Dermis microvascular lymphatic vessel endothelial cell (primary cell): ENCODE data around the gene MYBPHL. TPM values are rescaled to one million over a fixed set of nuclear protein-coding genes. Genes with fewer than 3 reads are reported as not detected.
A peak's percentile ranks its signal among the peaks of the same experiment; 100 is the strongest.

ENCODE experiments used
- DNase-seq, 2 donors: peaks; one replicate each; pipeline versions ENCODE4 v3.0.0 to v3.0.0-alpha.2; 2010; ENCODE audit warnings: low read depth in 2 of 2
- total RNA-seq: library from RNA; depleted of rRNA; stranded (reverse); fragments of >200 nt; gene quantifications from 2 replicates; pipeline ENCODE4 v1.2.1, GENCODE V29; 2014

The MYBPHL gene
- total RNA-seq, 1 donor from 2014 or later: not detected

- no peak for DNase-seq
These were observed 41.8 kb downstream of the MYBPHL start for GRCh38 chr1:109265016-109265415.

DNA sequence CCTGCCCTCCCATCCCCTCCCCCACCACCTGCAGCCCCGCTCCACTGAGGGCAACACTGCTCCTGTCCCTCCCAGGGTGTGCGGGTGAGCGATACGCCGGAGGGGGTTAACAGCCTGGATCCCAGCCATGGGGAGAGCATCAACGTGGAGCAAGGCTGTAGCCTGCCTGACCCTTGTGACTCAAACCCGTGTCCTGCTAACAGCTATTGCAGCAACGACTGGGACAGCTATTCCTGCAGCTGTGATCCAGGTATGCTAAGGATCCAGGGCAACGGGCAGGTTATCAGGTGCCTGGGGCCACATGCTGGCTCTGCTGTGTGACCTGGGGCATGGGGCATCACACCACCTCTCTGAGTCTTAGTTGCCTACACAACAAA, 42.4 kb downstream of the MYBPHL start:
- no peak for DNase-seq

GRCh38 chr1:109263597-109264378, 43.0 kb downstream of the MYBPHL start:
- DNase-seq: peak; percentile 90 to 91

- DNase-seq: no peak
These were observed 43.6 kb downstream of the MYBPHL start for GRCh38 chr1:109263234-109263596.

DNA sequence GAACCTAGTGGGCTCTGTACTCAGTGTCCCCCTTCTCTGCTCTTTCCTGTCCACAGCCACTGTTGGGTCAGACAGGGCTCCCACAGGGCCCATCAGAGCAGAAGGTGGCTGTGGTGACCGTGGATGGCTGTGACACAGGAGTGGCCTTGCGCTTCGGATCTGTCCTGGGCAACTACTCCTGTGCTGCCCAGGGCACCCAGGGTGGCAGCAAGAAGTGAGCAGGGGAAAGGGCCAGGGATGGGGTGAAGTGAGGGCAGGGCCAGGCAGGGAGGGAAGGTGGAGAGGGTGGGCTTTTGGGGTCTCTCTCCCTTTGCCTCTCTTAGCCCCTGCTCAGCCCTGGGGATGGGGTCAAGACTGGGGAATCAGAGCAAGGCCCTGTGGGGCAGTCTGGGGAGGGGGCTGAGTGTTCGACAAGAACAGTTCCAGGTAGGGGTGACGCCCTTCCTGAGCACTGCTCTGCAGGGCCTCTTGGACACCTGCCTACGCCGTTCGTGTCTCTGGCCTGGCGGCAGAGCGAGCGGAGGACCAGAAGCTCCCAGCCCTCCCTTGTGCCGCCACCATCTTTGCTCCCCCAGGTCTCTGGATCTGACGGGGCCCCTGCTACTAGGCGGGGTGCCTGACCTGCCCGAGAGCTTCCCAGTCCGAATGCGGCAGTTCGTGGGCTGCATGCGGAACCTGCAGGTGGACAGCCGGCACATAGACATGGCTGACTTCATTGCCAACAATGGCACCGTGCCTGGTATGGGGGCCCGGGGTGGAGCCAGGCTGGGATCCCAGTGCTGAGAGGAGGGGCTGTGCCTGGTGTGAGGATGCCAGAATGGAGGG, 44.4 kb downstream of the MYBPHL start:
- DNase-seq: no peak

DNA sequence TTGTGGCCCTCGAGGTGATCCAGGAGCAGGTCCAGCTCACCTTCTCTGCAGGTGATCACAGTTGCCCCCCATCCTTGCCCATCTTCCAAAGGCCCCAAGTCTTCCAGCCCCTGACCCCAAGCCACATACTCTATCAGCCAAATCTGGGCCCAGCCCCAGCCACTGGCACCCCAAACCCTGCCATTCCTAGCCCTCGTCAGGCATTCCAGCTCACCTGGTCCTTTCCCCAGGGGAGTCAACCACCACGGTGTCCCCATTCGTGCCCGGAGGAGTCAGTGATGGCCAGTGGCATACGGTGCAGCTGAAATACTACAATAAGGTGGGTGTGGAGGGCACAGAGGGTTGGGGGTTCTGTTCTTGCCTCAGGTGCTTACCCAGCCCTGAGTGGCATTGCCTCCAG, 45.2 kb downstream of the MYBPHL start:
- no peak for DNase-seq

DNA sequence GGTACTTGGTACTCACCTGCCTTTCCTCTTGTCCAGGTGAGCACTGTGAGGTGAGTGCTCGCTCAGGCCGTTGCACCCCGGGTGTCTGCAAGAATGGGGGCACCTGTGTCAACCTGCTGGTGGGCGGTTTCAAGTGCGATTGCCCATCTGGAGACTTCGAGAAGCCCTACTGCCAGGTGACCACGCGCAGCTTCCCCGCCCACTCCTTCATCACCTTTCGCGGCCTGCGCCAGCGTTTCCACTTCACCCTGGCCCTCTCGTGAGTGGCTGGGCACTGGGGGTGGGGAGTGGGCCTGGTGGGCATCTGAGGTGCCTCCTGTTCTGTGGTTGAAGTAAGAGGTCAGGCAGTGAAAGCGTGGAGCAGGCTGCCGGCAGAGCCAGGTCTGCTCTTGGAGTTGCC, 45.8 kb downstream of the MYBPHL start:
- no peak for DNase-seq

- no peak for DNase-seq
These were observed 46.9 kb downstream of the MYBPHL start for GRCh38 chr1:109259674-109260557.

GRCh38 chr1:109258481-109259466, 48.0 kb downstream of the MYBPHL start:
- DNase-seq: no peak

DNA sequence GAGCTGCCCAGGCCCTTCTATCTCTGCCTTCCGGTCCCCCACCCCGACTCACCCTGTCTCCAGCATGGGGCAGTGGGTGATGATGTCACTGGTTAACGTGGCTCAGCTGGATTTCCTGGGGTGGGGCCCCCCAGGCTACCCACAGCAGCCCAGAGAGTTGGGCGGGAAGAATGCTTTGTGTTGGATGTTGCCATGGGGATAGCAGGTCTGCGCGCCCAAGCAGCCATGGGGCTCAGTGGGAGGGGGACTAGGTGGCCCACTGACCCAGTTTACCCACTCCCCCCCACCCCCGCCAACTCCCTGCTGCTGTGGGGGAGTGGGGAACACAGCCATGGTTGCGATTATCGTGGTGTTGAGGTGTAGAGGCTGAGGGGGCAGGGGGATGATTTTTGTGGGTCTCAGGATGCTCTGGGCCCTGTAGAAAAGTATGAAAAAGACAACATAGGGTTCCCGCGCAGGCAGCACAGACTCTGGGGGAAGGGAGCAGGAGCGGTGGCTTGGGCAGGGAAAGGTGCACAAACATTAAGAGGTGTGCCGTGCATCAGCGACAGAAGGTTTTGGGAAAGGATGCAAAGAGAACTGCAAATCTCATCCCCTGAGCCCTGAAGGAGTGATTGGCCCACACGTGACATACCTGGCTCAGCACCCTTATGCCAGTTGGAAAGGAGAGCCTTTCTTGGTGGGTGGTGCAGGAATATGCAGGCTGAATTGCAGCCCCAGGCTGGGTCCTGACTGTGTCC, 49.0 kb downstream of the MYBPHL start:
- no peak for DNase-seq

- DNase-seq: no peak
These were observed 49.7 kb downstream of the MYBPHL start for GRCh38 chr1:109256971-109257681.

- no peak for DNase-seq
These were observed 50.7 kb downstream of the MYBPHL start for GRCh38 chr1:109256085-109256484.

GRCh38 chr1:109255678-109256077, 51.1 kb downstream of the MYBPHL start:
- no peak for DNase-seq

- no peak for DNase-seq
These were observed 51.6 kb downstream of the MYBPHL start for GRCh38 chr1:109255097-109255651.

DNA sequence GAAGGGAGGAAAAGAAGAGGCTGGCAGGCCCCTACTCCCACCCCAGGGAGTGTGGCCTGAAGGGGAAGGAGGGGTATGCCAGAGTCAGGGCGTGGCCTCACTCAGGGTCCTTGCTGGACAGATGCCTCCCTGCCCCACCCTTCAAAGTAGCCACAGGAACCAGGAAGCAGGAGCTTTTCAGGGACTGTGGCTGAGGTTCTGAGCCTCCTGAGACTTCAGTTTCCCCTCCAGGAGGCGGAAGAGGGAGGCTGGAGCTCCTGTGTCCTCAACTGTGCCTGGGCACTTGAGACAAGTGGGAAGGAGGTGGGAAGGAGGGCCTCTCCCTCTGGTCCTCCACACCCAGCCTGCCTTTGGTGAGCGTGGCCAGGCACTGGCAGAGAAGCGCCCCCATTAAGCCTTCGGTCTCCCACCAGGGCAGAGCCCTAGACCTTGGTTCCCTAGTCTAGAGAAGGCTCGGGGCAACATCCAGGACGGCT, 52.2 kb downstream of the MYBPHL start:
- DNase-seq: no peak

DNA sequence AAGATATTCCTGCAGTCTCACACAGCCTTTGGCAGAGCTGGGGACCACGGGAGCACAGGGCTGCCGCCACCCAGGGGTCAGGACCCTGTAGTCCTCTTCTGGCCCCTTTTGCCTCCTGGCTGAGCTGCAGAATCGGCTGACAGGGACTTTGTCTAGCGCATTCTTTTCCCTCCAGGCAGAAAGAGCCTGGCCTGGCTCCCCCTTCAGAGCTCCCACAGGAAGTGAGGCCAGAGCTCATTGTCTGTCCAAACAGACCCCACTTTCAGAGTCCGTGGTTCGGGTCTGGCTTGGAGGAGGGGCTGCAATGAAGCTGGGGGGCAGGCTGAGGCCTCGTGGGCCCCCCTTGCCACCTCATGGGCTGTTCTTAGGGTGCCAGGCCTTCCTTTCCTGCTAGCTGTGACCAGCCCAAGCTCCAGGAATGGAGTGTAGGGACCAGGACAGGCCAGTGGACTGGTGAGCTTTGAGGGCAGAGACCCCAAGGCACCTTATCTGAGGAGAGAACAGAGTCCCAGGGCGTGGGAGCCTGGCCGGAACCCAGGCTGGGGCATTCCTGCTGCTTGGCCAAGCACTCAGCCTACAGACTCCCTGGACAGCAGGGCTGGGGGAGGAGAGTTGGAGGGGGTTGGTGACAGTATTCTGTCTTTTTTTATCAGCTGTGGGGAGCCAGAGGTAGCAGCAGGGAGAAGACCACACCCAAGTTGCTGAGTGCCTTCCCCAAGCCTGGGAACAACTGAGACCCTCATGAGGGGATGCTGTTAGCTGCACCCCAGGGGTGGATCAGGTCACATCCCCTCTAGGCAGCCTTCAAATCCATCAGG, 52.8 kb downstream of the MYBPHL start:
- DNase-seq: no peak

- peak in 1 of 2 donors; percentile 21 for DNase-seq
These were observed 53.7 kb downstream of the MYBPHL start for GRCh38 chr1:109252893-109253802.
